Neural crest cell (in vitro differentiated cells): ENCODE measurements around the gene PLEKHA5. TPM values are rescaled to one million over a fixed set of nuclear protein-coding genes. Genes with fewer than 3 reads are reported as not detected.

ENCODE experiments used
- DNase-seq: peaks from one replicate; pipeline ENCODE4 v3.0.0; 2021; ENCODE audit warnings: low read depth, mixed read lengths, low spot score
- H3K27ac Mint-ChIP-seq: one replicate; pipeline ENCODE4 v1.8.0; 2021; ENCODE audit warnings: mild to moderate bottlenecking, mixed read lengths; ENCODE audit not compliant: unreplicated experiment
- H3K27me3 Mint-ChIP-seq: 2 replicates; pipeline ENCODE4 v1.8.0; 2021; ENCODE audit warnings: low read depth, mild to moderate bottlenecking, mixed read lengths
- H3K36me3 Mint-ChIP-seq: 2 replicates; pipeline ENCODE4 v1.8.0; 2021; ENCODE audit warnings: low read depth, mild to moderate bottlenecking, mixed read lengths
- H3K4me1 Mint-ChIP-seq: 2 replicates; pipeline ENCODE4 v1.8.0; 2021; ENCODE audit warnings: mixed read lengths
- H3K4me3 Mint-ChIP-seq: one replicate; pipeline ENCODE4 v1.8.0; 2021; ENCODE audit warnings: mild to moderate bottlenecking, mixed read lengths
- H3K9me3 Mint-ChIP-seq: 2 replicates; pipeline ENCODE4 v1.8.0; 2021; ENCODE audit warnings: mixed read lengths
- CTCF ChIP-seq: fragments of 200-600 bp; sonication (generic); conservative IDR thresholded peaks from 2 replicates; pipeline ENCODE4 v1.5.0; 2021; ENCODE audit warnings: antibody characterized with exemption, mild to moderate bottlenecking
- total RNA-seq: library from RNA; stranded (reverse); gene quantifications from 2 replicates; pipeline ENCODE4 v1.2.1, GENCODE V29; 2021

Gene PLEKHA5
- total RNA-seq, 1 donor from 2014 or later = 39.2 TPM

DNA sequence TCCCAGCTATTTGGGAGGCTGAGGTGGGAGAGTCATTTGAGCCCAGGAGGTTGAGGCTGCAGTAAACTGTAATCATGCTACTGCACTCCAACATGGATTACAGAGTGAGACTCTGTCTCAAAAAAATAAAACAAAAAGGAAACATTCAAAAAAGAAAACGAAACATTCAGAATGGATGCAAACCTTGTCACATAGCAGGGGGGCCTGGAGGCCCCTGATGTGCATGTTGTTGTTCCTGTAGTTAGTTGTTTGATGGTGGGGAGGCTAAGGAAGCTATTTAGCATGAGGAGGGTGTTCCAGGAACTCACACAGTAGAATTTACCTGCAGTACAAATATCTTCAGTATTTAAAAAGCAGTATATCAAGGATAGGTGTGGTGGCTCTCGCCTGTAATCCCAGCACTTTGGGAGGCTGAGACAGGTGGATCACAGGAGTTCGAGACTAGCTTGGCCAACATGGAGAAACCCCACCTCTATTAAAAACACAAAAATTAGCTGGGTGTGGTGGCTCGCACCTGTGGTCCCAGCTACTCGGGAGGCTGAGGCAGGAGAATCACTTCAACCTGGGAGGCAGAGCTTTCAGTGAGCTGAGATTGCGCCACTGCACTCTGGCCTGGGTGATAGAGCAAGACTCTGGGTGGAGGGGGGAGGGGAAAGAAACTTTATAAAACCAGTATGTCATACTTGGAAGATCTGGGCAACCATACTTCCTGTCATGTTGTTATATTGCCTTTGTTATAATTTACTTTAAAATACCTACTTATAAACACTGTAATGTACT lies 292.2 kb downstream of the PLEKHA5 start:
- Mint-ChIP-seq H3K36me3 (no peaks in the 10 kb centered on the region), H3K9me3 (peaks cover 6% of the 10 kb centered on the region), H3K4me1 (no peaks in the 10 kb centered on the region), H3K4me3 (no peak overlapping the region), H3K27ac (peak overlapping the region; percentile 35), H3K27me3 (no peaks in the 10 kb centered on the region)
- TF ChIP-seq CTCF = no peak
- DNase-seq = no peak

DNA sequence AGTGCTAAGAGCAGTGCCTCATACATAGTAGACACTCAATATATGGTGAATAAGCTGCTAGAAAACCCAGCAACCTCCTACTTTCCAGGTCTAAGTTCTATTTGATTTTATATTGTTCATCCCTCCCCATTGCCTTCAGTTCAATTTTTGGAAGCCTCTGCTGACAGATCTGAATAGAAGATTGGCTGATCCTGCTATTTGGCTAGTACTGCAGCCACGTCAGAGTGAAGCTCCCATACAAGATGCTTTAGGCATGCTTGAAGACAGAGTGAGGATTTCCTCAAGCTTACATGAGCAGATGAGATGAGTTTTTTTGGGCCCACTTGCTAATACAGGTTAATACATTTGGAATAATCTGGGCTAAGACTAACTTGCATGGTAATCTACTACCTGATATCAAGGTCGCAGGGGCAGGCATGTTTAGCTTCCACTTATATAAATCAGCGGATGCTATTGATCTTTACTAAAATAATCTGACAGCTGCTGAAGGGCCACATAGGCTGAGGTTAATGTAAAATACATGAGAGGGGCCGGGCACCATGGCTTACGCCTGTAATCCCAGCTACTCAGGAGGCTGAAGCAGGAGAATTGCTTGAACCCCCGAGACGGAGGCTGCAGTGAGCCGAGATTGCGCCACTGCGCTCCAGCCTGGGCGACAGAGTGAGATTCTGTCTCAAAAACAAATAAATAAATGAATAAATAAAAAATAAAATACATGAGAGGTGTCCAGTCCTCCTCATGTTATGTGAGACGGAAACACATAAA lies 293.8 kb downstream of the PLEKHA5 start:
- no peak for DNase-seq
- Mint-ChIP-seq H3K4me1 (no peaks in the 10 kb centered on the region), H3K4me3 (no peak overlapping the region), H3K9me3 (peaks cover 6% of the 10 kb centered on the region), H3K27ac (no peak overlapping the region), H3K27me3 (no peaks in the 10 kb centered on the region), H3K36me3 (no peaks in the 10 kb centered on the region)
- TF ChIP-seq CTCF = no peak
